Stomach (tissue), 9 donors: ENCODE results near the gene CTRL. TPM values are rescaled to one million over a fixed set of nuclear protein-coding genes. Genes with fewer than 3 reads are reported as not detected.
A peak's percentile ranks its signal among the peaks of the same experiment; 100 is the strongest.

Source experiments
- DNase-seq, 2 donors: peaks; one replicate each; pipeline versions ENCODE4 v3.0.0 to v3.0.0-alpha.2; 2013 to 2019
- H3K27ac ChIP-seq, 5 donors: fragments of 200-600 bp in 4 of 5; sonication (generic) in 4 of 5; one replicate each; pipeline ENCODE4 v1.5.1; 2013 to 2019; ENCODE audit warnings: mild to moderate bottlenecking in 1 of 5, moderate library complexity in 1 of 5
- H3K27me3 ChIP-seq, 3 donors: fragments of 200-600 bp; sonication (generic); one replicate each; pipeline ENCODE4 v1.5.1; 2017 to 2019; ENCODE audit warnings: mixed run types in 1 of 3
- H3K36me3 ChIP-seq, 4 donors: fragments of 200-600 bp; sonication (generic); 1 replicate in 3 of 4; 2 replicates in 1 of 4; pipeline ENCODE4 v1.5.1; 2016 to 2019
- H3K4me1 ChIP-seq, 4 donors: fragments of 200-600 bp; sonication (generic); one replicate each; pipeline ENCODE4 v1.5.1; 2016 to 2019
- H3K4me3 ChIP-seq, 4 donors: fragments of 200-600 bp; sonication (generic) in 3 of 4; one replicate each; pipeline ENCODE4 v1.5.1; 2016 to 2019; ENCODE audit warnings: mild to moderate bottlenecking in 1 of 4
- H3K9me3 ChIP-seq, 4 donors: fragments of 200-600 bp; sonication (generic); one replicate each; pipeline ENCODE4 v1.5.1; 2016 to 2019
- EP300 ChIP-seq: sonication (generic); formaldehyde crosslinking; IDR thresholded peaks from one replicate; pipeline ENCODE4 v1.6.1; 2017; ENCODE audit warnings: antibody characterized with exemption
- POLR2A ChIP-seq, 4 donors: fragments of 450-650 bp; IDR thresholded peaks; one replicate each; pipeline ENCODE4 v1.6.1; 2016; ENCODE audit warnings: antibody characterized with exemption in 4 of 4, control low read depth in 2 of 4, mild to moderate bottlenecking in 1 of 4, moderate library complexity in 1 of 4
- POLR2AphosphoS5 ChIP-seq, 3 donors: sonication (generic); formaldehyde crosslinking; IDR thresholded peaks; one replicate each; pipeline ENCODE4 v1.6.1; 2016; ENCODE audit warnings: antibody characterized with exemption in 3 of 3
- whole genome bisulfite sequencing, 5 donors: extraction: QIAGEN DNeasy Blood & Tissue Kit in 3 of 5; methylation state at CpG; one replicate each; pipeline versions ENCODE4 v1.1.5 to v1.1.7; 2013 to 2018; 5-methylcytosine and 5-hydroxymethylcytosine counted together
- intact Hi-C: fragments of 100-400 bp; cut with DNase I; formaldehyde crosslinking; loops from one replicate; pipeline ENCODE4 v1.15.1; 2023; ENCODE audit warnings: low total_unique reads
- polyA plus RNA-seq, 3 donors: library from polyadenylated mRNA; stranded (reverse); fragments of 200-250 nt; gene quantifications; one replicate each; pipeline ENCODE4 v1.2.3, GENCODE V29; 2013
- total RNA-seq, 5 donors: library from RNA; depleted of rRNA; stranded (reverse); fragments of >200 nt; gene quantifications; one replicate each; pipeline versions ENCODE4 v1.1.0 to v1.2.3, GENCODE V29; 2014 to 2016
- TF ChIP-seq, protein P1 (sequence below), 7 experiments: fragments of 450-650 bp in 4 of 7; fragments of 200-600 bp in 3 of 7; sonication (generic) in 3 of 7; IDR thresholded peaks; one replicate each; pipeline ENCODE4 v1.5.1; 2016 to 2019; ENCODE audit warnings: antibody characterized with exemption in 7 of 7, control low read depth in 2 of 7, mild to moderate bottlenecking in 1 of 7
- donor health status: healthy with polysubstance abuse.
- donor health status: Bipolar disorder and iron deficiency.
- donor health status: healthy.

CTRL gene
- total and polyA plus RNA-seq, 8 donors: 0.37 to 11.0 (median 2.1) TPM; not detected in 1

- 93 to 95% (median 94%) methylated on average over 15 to 17 of the region's 17 CpGs for WGBS, 5 donors
- Histone ChIP-seq H3K9me3 (no peaks in the 10 kb centered on the region), H3K4me1 (peaks cover 23 to 32% (median 25%) of the 10 kb centered on the region in 4 donors), H3K36me3 (peaks cover 15 to 84% (median 68%) of the 10 kb centered on the region in 4 donors), H3K4me3 (no peak overlapping the region), H3K27me3 (no peaks in the 10 kb centered on the region), H3K27ac (no peak overlapping the region)
- intact Hi-C loops: loop anchor here (10.0 kb wide), 1 partner anchor 106 kb away; no protein-coding TSS in a partner anchor
- no peak for TF ChIP-seq EP300
- TF ChIP-seq, protein P1, sequence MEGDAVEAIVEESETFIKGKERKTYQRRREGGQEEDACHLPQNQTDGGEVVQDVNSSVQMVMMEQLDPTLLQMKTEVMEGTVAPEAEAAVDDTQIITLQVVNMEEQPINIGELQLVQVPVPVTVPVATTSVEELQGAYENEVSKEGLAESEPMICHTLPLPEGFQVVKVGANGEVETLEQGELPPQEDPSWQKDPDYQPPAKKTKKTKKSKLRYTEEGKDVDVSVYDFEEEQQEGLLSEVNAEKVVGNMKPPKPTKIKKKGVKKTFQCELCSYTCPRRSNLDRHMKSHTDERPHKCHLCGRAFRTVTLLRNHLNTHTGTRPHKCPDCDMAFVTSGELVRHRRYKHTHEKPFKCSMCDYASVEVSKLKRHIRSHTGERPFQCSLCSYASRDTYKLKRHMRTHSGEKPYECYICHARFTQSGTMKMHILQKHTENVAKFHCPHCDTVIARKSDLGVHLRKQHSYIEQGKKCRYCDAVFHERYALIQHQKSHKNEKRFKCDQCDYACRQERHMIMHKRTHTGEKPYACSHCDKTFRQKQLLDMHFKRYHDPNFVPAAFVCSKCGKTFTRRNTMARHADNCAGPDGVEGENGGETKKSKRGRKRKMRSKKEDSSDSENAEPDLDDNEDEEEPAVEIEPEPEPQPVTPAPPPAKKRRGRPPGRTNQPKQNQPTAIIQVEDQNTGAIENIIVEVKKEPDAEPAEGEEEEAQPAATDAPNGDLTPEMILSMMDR (IDR thresholded peaks at IDR 0.05): no peak
- no peak for TF ChIP-seq POLR2A (IDR thresholded peaks at IDR 0.05)
- TF ChIP-seq POLR2AphosphoS5 (IDR thresholded peaks at IDR 0.05): no peak
- no peak for DNase-seq
Measured at GRCh38 chr16:67930678-67931211, 917 bp downstream of the CTRL start.

DNA sequence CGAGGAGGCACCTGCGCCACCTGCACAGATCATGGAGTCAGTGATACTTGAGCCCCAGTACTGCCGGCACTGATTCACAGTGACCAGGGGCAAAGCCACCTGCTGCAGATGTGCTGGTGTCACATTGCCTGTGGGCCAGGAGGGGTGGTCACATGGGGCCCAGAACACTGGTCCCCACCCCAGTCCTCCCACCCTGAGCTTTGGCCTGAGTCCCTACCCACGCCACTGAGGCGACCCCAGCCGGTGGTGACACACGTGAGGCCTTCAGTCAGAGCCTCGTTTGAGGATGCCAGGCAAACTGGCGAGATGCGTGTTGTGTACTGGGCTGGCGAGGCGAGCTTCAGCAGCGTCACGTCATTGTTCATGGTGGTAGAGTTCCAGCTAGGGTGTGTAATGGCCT lies 1.5 kb downstream of the CTRL start:
- intact Hi-C loops: loop anchor here (10.0 kb wide), 1 partner anchor 105 kb away; no protein-coding TSS in a partner anchor
- Histone ChIP-seq H3K4me3 (no peak overlapping the region), H3K4me1 (peaks cover 23 to 34% (median 24%) of the 10 kb centered on the region in 4 donors), H3K27me3 (no peaks in the 10 kb centered on the region), H3K36me3 (peaks cover 15 to 88% (median 68%) of the 10 kb centered on the region in 4 donors), H3K27ac (no peak overlapping the region), H3K9me3 (no peaks in the 10 kb centered on the region)
- TF ChIP-seq, protein P1 (IDR thresholded peaks at IDR 0.05): no peak
- TF ChIP-seq POLR2AphosphoS5 (IDR thresholded peaks at IDR 0.05): no peak
- no peak for TF ChIP-seq POLR2A (IDR thresholded peaks at IDR 0.05)
- no peak for TF ChIP-seq EP300
- DNase-seq: no peak
- 91 to 99% (median 94%) methylated on average over 11 to 14 of the region's 14 CpGs for WGBS, 5 donors

DNA sequence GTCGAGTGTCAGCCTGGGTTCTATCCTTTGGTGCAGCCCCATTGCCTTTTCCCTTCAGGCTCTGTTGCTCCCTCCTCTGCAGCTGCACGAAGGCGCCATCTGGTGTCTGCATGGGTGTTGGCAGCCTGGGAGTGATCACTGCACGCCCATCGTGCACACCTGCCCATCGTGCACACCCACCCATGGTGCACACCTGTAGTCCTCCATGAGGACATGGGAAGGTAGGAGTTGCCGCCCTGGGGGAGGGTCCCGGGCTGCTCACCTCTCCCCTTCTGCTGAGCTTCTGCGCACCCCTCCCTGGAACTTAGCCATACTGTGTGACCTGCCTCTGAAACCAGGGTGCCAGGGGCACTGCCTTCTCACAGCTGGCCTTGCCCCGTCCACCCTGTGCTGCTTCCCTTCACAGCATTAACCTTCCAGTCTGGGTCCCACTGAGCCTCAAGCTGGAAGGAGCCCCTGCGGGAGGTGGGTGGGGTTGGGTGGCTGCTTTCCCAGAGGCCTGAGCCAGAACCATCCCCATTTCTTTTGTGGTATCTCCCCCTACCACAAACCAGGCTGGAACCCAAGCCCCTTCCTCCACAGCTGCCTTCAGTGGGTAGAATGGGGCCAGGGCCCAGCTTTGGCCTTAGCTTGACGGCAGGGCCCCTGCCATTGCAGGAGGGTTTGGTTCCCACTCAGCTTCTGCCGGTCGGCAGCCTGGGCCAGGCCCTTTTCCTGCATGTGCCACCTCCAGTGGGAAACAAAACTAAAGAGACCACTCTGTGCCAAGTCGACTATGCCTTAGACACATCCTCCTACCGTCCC lies 2.9 kb downstream of the CTRL start:
- H3K4me3 ChIP-seq: no peak overlapping the region
- peaks cover 12 to 80% (median 66%) of the 10 kb centered on the region in 4 donors for H3K36me3 ChIP-seq
- WGBS, 5 donors: 48 to 54% (median 50%) methylated on average over 11 to 16 of the region's 16 CpGs
- DNase-seq: peak; percentile 76 to 88
- no peaks in the 10 kb centered on the region for H3K27me3 ChIP-seq
- H3K4me1 ChIP-seq: peaks cover 12 to 24% (median 14%) of the 10 kb centered on the region in 4 donors
- intact Hi-C loops: loop anchor here (5.0 kb wide), 1 partner anchor 46 kb away; the partner anchor contains the start of gene NRN1L
- no peaks in the 10 kb centered on the region for H3K9me3 ChIP-seq
- no peak overlapping the region for H3K27ac ChIP-seq
- TF ChIP-seq, protein P1 (IDR thresholded peaks at IDR 0.05): peak in 5 of 7 experiments; percentile 71 to 90 (median 80)
- TF ChIP-seq EP300: no peak
- peak in 1 of 3 donors; percentile 69 for TF ChIP-seq POLR2AphosphoS5 (IDR thresholded peaks at IDR 0.05)

GRCh38 chr16:67928147-67928546 lies 3.5 kb downstream of the CTRL start:
- Histone ChIP-seq H3K36me3 (peaks cover 15 to 81% (median 68%) of the 10 kb centered on the region in 4 donors), H3K4me3 (no peak overlapping the region), H3K27me3 (no peaks in the 10 kb centered on the region), H3K9me3 (no peaks in the 10 kb centered on the region), H3K4me1 (peaks cover 12 to 30% (median 14%) of the 10 kb centered on the region in 4 donors), H3K27ac (no peak overlapping the region)
- intact Hi-C loops: loop anchor here (5.0 kb wide), 1 partner anchor 46 kb away; the partner anchor contains the start of gene NRN1L
- 75 to 80% (median 76%) methylated on average over 7 of the region's 7 CpGs for WGBS, 5 donors
- no peak for DNase-seq
- TF ChIP-seq EP300 (no peak), POLR2AphosphoS5 (IDR thresholded peaks at IDR 0.05) (no peak), POLR2A (IDR thresholded peaks at IDR 0.05) (no peak)
- TF ChIP-seq, protein P1 (IDR thresholded peaks at IDR 0.05): no peak
